Measurements from ENCODE around the gene RGS3. TPM values are rescaled to one million over a fixed set of nuclear protein-coding genes. Genes with fewer than 3 reads are reported as not detected.

Gene RGS3
- total and polyA plus RNA-seq, 2 of the 13 experiments (the other 11 are each of a cell fraction or from before 2014, with no cell fraction given) = 17.1 to 28.8 TPM

DNA sequence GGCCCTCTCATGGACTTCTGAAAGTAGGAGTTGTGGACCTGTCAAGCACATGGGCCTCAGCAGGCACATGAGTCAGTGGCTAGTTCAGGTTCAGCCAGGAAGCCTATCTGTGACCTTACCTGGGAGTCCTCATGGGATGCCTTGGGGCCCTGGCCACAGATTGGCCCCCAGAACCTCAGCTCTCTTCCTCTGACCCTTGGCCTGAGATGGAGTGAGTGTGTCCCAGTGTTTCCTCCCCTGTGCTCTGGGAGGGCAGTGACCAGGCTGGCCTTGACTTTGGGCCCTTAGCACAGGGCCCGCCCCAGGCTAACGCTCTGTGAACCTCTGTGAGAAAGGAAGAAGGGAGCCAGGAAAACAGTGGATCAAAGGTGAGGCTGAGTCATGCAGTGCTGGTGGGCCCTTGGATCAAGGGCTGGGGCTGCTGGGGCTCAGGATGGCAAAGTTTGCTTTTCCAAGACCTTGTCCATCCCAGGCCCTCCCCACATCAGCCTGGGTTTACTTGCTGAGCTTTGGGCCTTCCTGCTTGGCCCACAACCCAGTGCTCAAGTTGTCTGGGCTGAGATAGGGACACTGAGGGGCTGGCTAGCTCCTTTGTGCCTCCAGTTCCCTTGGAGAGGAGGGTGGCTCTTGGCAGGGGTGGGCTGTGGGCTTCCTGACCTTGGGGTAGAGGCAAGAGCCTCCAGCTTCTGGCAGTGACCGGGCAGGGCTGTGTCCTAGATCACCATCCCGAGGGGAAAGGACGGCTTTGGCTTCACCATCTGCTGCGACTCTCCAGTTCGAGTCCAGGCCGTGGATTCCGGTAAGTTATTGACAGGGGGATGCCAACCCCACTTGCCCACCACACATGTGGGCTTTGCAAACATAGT is 41.4 kb downstream of the RGS3 start (continued):
- TF ChIP-seq ZNF629 (CRISPR knock-in tag; conservative IDR thresholded peaks at IDR 0.05) (peak; percentile 77), ZNF652 (CRISPR knock-in tag; IDR thresholded peaks at IDR 0.05; ENCODE audit: borderline replicate concordance, low read depth) (peak; percentile 57; the same call in 1 of the 2 replicates), CREBL2 (CRISPR knock-in tag; IDR thresholded peaks at IDR 0.05; ENCODE audit: borderline replicate concordance) (no peak), STAT5B (CRISPR knock-in tag; IDR thresholded peaks at IDR 0.05) (no peak), RAD21 (CRISPR knock-in tag; IDR thresholded peaks at IDR 0.05) (no peak; the same call in 1 of the 2 replicates), HMGA1 (CRISPR knock-in tag; conservative IDR thresholded peaks at IDR 0.05) (no peak), ZNF260 (CRISPR knock-in tag; IDR thresholded peaks at IDR 0.05; ENCODE audit: borderline replicate concordance, low read depth) (no peak), ETS1 (CRISPR knock-in tag; IDR thresholded peaks at IDR 0.05) (no peak), SP140L (CRISPR knock-in tag; IDR thresholded peaks at IDR 0.05; ENCODE audit: borderline replicate concordance) (no peak), NR2C2 (CRISPR knock-in tag; IDR thresholded peaks at IDR 0.05; ENCODE audit: borderline replicate concordance) (peak; percentile 95), ZNF136 (CRISPR knock-in tag; IDR thresholded peaks at IDR 0.05; ENCODE audit: low read depth) (no peak), ZNF766 (CRISPR knock-in tag; IDR thresholded peaks at IDR 0.05; ENCODE audit: borderline replicate concordance) (no peak), ZNF441 (CRISPR knock-in tag; IDR thresholded peaks at IDR 0.05; ENCODE audit: borderline replicate concordance) (no peak; the same call in 1 of the 2 replicates), MZF1 (CRISPR knock-in tag; IDR thresholded peaks at IDR 0.05; ENCODE audit: borderline replicate concordance) (no peak), ZBTB44 (CRISPR knock-in tag; IDR thresholded peaks at IDR 0.05) (no peak), SIN3A (IDR thresholded peaks at IDR 0.05; ENCODE audit: borderline replicate concordance, low read depth, low read length) (peak; percentile 40; the same call in 1 of the 2 replicates), ZNF761 (CRISPR knock-in tag; conservative IDR thresholded peaks at IDR 0.05) (peak; percentile 81; the same call in 1 of the 2 replicates), PHB2 (IDR thresholded peaks at IDR 0.05; ENCODE audit: partially characterized antibody) (no peak), ZBTB20 (CRISPR knock-in tag; IDR thresholded peaks at IDR 0.05; ENCODE audit: borderline replicate concordance, low read depth) (peak; percentile 60; the same call in 1 of the 2 replicates), SP2 (CRISPR knock-in tag; IDR thresholded peaks at IDR 0.05) (no peak), MIER3 (CRISPR knock-in tag; IDR thresholded peaks at IDR 0.05; ENCODE audit: borderline replicate concordance) (peak; percentile 84; the same call in 1 of the 2 replicates), ZNF251 (CRISPR knock-in tag; IDR thresholded peaks at IDR 0.05) (no peak), ZNF264 (CRISPR knock-in tag; IDR thresholded peaks at IDR 0.05) (peak; percentile 93)
- TF ChIP-seq, protein P1, sequence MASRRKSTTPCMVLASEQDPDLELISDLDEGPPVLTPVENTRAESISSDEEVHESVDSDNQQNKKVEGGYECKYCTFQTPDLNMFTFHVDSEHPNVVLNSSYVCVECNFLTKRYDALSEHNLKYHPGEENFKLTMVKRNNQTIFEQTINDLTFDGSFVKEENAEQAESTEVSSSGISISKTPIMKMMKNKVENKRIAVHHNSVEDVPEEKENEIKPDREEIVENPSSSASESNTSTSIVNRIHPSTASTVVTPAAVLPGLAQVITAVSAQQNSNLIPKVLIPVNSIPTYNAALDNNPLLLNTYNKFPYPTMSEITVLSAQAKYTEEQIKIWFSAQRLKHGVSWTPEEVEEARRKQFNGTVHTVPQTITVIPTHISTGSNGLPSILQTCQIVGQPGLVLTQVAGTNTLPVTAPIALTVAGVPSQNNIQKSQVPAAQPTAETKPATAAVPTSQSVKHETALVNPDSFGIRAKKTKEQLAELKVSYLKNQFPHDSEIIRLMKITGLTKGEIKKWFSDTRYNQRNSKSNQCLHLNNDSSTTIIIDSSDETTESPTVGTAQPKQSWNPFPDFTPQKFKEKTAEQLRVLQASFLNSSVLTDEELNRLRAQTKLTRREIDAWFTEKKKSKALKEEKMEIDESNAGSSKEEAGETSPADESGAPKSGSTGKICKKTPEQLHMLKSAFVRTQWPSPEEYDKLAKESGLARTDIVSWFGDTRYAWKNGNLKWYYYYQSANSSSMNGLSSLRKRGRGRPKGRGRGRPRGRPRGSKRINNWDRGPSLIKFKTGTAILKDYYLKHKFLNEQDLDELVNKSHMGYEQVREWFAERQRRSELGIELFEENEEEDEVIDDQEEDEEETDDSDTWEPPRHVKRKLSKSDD (CRISPR knock-in tag; IDR thresholded peaks at IDR 0.05; ENCODE audit: low read depth) = 0 out of 2 replicates have a peak, but pooled peaks have one; percentile 40
